HCEC 1CT (cell line): ENCODE data around the gene DPP7.
"Not testable (repeated sequence)": the region's sequence is repeated elsewhere in the genome, so short reads cannot be mapped to it uniquely, and the experiment has no call there.

Source experiments
- DNase-seq: peaks from one replicate; pipeline ENCODE4 v3.0.0-alpha.2; 2017

Gene DPP7

GRCh38 chr9:137128862-137129455 lies 14.4 kb upstream of the DPP7 start:
- no peak for DNase-seq

GRCh38 chr9:137128158-137128861 lies 13.8 kb upstream of the DPP7 start:
- DNase-seq: no peak

GRCh38 chr9:137127301-137128157 lies 13.0 kb upstream of the DPP7 start:
- no peak for DNase-seq

GRCh38 chr9:137126786-137127185 lies 12.3 kb upstream of the DPP7 start:
- DNase-seq: no peak

GRCh38 chr9:137123952-137124462 lies 9.5 kb upstream of the DPP7 start:
- DNase-seq: not testable (repeated sequence)

- DNase-seq: no peak
These were observed 8.9 kb upstream of the DPP7 start for GRCh38 chr9:137123468-137123837.

- not testable (repeated sequence) for DNase-seq
These were observed 8.4 kb upstream of the DPP7 start for GRCh38 chr9:137122796-137123467.

- not testable (repeated sequence) for DNase-seq
These were observed 7.6 kb upstream of the DPP7 start for GRCh38 chr9:137121927-137122795.

- not testable (repeated sequence) for DNase-seq
These were observed 3.6 kb upstream of the DPP7 start for GRCh38 chr9:137118092-137118603.

- no peak for DNase-seq
These were observed 2.8 kb upstream of the DPP7 start for GRCh38 chr9:137117269-137117731.

- no peak for DNase-seq
These were observed 2.2 kb upstream of the DPP7 start for GRCh38 chr9:137116728-137117127.

GRCh38 chr9:137116027-137116507 lies 1.5 kb upstream of the DPP7 start:
- DNase-seq: no peak

GRCh38 chr9:137115394-137116026 lies 977 bp upstream of the DPP7 start:
- no peak for DNase-seq

- DNase-seq: no peak
These were observed 317 bp downstream of the DPP7 start for GRCh38 chr9:137114220-137114612.

- no peak for DNase-seq
These were observed 961 bp downstream of the DPP7 start for GRCh38 chr9:137113385-137114159.

GRCh38 chr9:137112564-137113384 lies 1.8 kb downstream of the DPP7 start:
- DNase-seq: no peak

GRCh38 chr9:137111788-137112563 lies 2.6 kb downstream of the DPP7 start:
- no peak for DNase-seq
